Tibial artery (tissue), 4 donors: ENCODE results near the gene BEST1.

ENCODE experiments used
- DNase-seq, 2 donors: peaks; one replicate each; pipeline ENCODE4 v3.0.0-alpha.2; 2019
- H3K27ac ChIP-seq, 2 donors: fragments of 200-600 bp; sonication (generic) in 1 of 2; 1 replicate in 1 of 2; 2 replicates in 1 of 2; pipeline ENCODE4 v1.5.1; 2018 to 2019; ENCODE audit warnings: mild to moderate bottlenecking in 1 of 2
- H3K27me3 ChIP-seq, 2 donors: fragments of 200-600 bp; sonication (generic) in 1 of 2; one replicate each; pipeline versions ENCODE4 v1.5.1 to v1.6.0; 2016 to 2019
- H3K36me3 ChIP-seq, 3 donors: fragments of 200-600 bp; sonication (generic) in 2 of 3; one replicate each; pipeline ENCODE4 v1.5.1; 2016 to 2019; ENCODE audit warnings: mild to moderate bottlenecking in 2 of 3
- H3K4me1 ChIP-seq, 4 donors: fragments of 200-600 bp; sonication (generic) in 2 of 4; 1 replicate in 3 of 4; 2 replicates in 1 of 4; pipeline ENCODE4 v1.5.1; 2016 to 2019
- H3K4me3 ChIP-seq, 2 donors: fragments of 200-600 bp; sonication (generic) in 1 of 2; 1 replicate in 1 of 2; 2 replicates in 1 of 2; pipeline ENCODE4 v1.5.1; 2018 to 2019; ENCODE audit warnings: mild to moderate bottlenecking in 2 of 2
- H3K9me3 ChIP-seq, 3 donors: fragments of 200-600 bp; sonication (generic) in 1 of 3; one replicate each; pipeline ENCODE4 v1.5.1; 2016 to 2019
- intact Hi-C: fragments of 100-400 bp; cut with DNase I; formaldehyde crosslinking; loops from one replicate; pipeline ENCODE4 v1.15.0; 2023; ENCODE audit warnings: low total_unique reads
- TF ChIP-seq, protein P1 (sequence below), 2 experiments: fragments of 200-600 bp in 1 of 2; fragments of 450-650 bp in 1 of 2; IDR thresholded peaks; one replicate each; pipeline ENCODE4 v1.5.1; 2017 to 2019; ENCODE audit warnings: antibody characterized with exemption in 2 of 2, mild to moderate bottlenecking in 1 of 2, moderate library complexity in 1 of 2

BEST1 gene

DNA sequence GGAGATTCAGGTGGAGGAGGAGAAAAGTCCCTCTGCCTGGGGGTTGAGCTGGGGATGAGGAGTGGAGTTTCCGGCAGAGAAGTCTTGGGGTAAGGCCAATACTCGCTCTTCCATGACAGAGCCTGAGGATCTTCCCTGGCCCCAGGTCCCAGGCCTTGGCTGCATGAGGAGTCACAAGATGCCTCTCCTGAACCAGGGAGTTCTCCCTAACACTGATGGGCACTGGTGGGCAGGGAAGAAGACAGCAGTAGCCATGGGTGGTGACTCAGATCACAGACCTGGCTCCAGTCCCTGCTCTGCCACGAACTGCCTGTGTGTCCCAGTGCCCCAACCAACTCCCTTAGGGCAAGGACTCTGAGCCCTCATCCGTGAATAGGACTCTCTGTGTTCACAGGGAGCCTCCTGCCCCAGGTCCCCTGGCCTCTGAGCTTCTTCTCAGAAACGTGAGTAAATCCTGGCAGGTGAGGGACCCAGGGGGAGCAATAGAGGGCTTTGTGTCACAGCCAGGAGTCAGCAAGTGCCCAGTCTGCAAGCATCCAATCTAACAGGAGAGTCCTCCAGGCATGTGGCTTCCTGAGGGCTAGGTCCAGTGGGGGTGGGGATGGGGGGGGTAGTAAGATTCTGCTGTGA is 62.8 kb downstream of the BEST1 start:
- intact Hi-C loops: no loop called here
- Histone ChIP-seq H3K9me3 (no peaks in the 10 kb centered on the region), H3K27me3 (no peaks in the 10 kb centered on the region), H3K4me3 (no peak overlapping the region), H3K36me3 (no peaks in the 10 kb centered on the region), H3K4me1 (peaks cover 0 to 9% (median 0%) of the 10 kb centered on the region in 4 donors), H3K27ac (no peak overlapping the region)
- TF ChIP-seq, protein P1, sequence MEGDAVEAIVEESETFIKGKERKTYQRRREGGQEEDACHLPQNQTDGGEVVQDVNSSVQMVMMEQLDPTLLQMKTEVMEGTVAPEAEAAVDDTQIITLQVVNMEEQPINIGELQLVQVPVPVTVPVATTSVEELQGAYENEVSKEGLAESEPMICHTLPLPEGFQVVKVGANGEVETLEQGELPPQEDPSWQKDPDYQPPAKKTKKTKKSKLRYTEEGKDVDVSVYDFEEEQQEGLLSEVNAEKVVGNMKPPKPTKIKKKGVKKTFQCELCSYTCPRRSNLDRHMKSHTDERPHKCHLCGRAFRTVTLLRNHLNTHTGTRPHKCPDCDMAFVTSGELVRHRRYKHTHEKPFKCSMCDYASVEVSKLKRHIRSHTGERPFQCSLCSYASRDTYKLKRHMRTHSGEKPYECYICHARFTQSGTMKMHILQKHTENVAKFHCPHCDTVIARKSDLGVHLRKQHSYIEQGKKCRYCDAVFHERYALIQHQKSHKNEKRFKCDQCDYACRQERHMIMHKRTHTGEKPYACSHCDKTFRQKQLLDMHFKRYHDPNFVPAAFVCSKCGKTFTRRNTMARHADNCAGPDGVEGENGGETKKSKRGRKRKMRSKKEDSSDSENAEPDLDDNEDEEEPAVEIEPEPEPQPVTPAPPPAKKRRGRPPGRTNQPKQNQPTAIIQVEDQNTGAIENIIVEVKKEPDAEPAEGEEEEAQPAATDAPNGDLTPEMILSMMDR (IDR thresholded peaks at IDR 0.05): no peak
- peak in 1 of 2 donors; percentile 54 for DNase-seq
